Heart left ventricle (tissue), 13 donors: Measurements from ENCODE around the gene KNDC1.

Experiments
- CTCF ChIP-seq, 12 donors: fragments of 200-600 bp; sonication (generic) in 4 of 12; IDR thresholded peaks; one replicate each; pipeline versions ENCODE4 v1.5.0 to v1.8.0; 2018 to 2022; ENCODE audit warnings: antibody characterized with exemption in 12 of 12, mild to moderate bottlenecking in 5 of 12
- POLR2A ChIP-seq, 2 donors: fragments of 450-650 bp; IDR thresholded peaks; one replicate each; pipeline ENCODE4 v1.6.1; 2017; ENCODE audit warnings: antibody characterized with exemption in 2 of 2, mild to moderate bottlenecking in 2 of 2, moderate library complexity in 2 of 2
- donor health status: ischemic (EF 13 %, LVEDD 7.1; RV severe dilation, severe dysfunction).
- donor health status: DM: no; HTN: yes; CAD: no.
- donor health status: DM: no; HTN: no; CAD: no.
- donor health status: ischemic (EF 25% LVEDD 6.9; RV normal size, moderate dysfunction).
- donor health status: ischemic (EF 25% LVEDD 5.7; RV mildly dilated, moderate dysfunction).
- donor health status: ischemic (EF 35%, LVEDD 5.7; RV mildly dilated, moderate dysfunction).
- donor health status: nonischemic (EF 11% LVEDD 7.7; RV severe dilation, severe dysfunction).
- donor health status: DM: yes; HTN: yes; CAD: no.
- donor health status: PGD.
- donor health status: ischemic (EF 29% LVEDD 5.4; RV normal size, mild dysfunction).
- donor health status: nonischemic (EF 23%, LVEDD 6.1; RV moderate dilation, normal function).

DNA sequence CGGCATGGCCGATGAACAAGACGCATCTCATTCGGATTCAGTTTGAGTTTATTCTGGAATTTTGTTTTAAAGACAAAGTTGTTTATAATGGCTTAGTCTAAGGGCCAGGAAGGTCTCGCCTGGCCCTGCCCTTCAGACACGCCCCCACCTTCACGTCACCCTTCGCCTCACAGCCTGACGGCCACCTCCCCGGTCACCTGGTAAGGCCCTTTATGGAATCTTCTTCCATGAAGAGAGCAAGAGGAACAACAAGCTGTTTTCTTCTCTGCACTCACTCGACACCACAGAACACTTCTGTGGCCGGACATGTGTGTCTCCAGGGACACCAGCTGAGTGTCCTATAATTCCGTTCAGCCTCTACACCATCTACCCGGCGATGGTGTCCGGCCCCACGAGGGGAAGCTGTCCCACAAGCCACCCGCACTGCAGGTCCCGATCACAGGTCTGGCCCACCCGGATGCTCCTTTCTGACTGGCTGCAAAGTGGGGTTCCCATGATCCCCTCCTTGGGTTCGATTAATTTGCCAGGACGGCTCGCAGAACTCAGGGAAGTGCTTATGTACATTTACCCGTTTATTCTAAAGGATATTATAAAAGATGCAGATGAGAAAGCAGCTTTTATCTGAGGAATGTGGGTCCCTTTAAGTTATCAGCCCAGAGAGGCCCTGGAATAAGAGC is 17.4 kb upstream of the KNDC1 start:
- TF ChIP-seq POLR2A (IDR thresholded peaks at IDR 0.05) (no peak), CTCF (IDR thresholded peaks at IDR 0.05) (no peak)
